DND-41 (cell line): ENCODE data around the gene KRTAP9-1.

Experiments used
- CTCF ChIP-seq: IDR thresholded peaks from 2 replicates; pipeline ENCODE4 v1.5.1; 2012; ENCODE audit warnings: borderline replicate concordance, low read length, moderate library complexity, mild to moderate bottlenecking; ENCODE audit not compliant: poor library complexity, severe bottlenecking; ENCODE audit errors: extremely low read depth
- EZH2 ChIP-seq: IDR thresholded peaks from 3 replicates; pipeline ENCODE4 v1.6.1; 2012; ENCODE audit warnings: borderline replicate concordance, low read depth, mild to moderate bottlenecking, moderate library complexity, low read length, inconsistent platforms; ENCODE audit not compliant: severe bottlenecking

- no peak for TF ChIP-seq CTCF
- TF ChIP-seq EZH2, result no peak
Observed at GRCh38 chr17:41176744-41177387, 12.8 kb upstream of the KRTAP9-1 start.
